ENCODE data around the gene AKAP13. TPM values are rescaled to one million over a fixed set of nuclear protein-coding genes. Genes with fewer than 3 reads are reported as not detected.
A peak's percentile ranks its signal among the peaks of the same experiment; 100 is the strongest.

Gene AKAP13
- total and polyA plus RNA-seq, 2 of the 8 experiments (the other 6 are each of a cell fraction or from before 2014, with no cell fraction given): 14.0 to 46.2 TPM

DNA sequence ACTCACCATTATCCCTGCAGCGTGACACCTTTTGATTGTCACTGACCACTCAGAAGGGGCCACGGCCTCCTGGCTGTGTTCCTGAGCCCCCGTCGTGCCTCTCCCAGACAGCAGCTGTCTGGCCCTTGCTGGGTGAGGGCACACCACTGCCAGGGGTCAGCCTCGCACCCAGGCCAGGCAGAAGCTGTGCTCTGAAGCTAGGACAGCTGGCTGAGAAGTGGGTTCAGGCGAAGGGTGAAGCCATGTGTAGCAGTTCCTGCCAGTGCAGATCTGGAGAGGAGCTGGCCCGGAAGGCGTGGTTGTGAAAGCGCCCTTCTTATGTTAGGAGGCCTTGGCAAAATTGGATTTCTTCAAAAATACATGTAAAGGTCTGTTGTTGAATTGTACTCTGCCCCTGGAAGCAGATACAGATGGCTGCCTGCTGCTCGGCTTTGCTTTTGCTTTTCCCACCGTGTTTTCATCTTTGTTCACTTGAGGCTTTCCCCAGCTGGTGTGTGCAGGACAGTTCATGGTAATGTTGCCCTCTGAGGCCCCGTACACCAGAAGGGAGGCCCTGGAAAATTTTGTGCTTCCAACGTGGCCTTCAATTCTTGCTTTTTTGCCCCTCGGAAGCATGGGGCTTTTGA lies 365.2 kb downstream of the AKAP13 start:
- H3K23ac ChIP-seq (ENCODE audit: insufficient read length): no peak overlapping the region
- H2BK120ac ChIP-seq (replicated peaks; ENCODE audit: low read depth, low read length): no peak overlapping the region
- peak in 1 of 2 experiments; percentile 16; a peak in 1 of 3 replicates for TF ChIP-seq POLR2A (IDR thresholded peaks at IDR 0.05; ENCODE audit: control extremely low read depth in 1 of 2, low read depth in 2 of 2, low read length in 2 of 2)
- TF ChIP-seq CBX5 (IDR thresholded peaks at IDR 0.05; ENCODE audit: low read depth, low read length): no peak
- no peak overlapping the region for H3K4me2 ChIP-seq (ENCODE audit: insufficient read depth in 1 of 2, low read depth in 2 of 2, low read length in 2 of 2)
- H2BK5ac ChIP-seq (ENCODE audit: low read depth, low read length): no peak overlapping the region
- H2BK12ac ChIP-seq (ENCODE audit: low read depth, low read length): no peak overlapping the region
- no peak overlapping the region for H4K5ac ChIP-seq (ENCODE audit: insufficient read length, low read depth, low read length)
- DNase-seq (ENCODE audit: low read depth in 1 of 2, low spot score in 2 of 2) (no peak), FAIRE-seq (no peak)
- peaks cover 6 to 23% (median 16%) of the 10 kb centered on the region in 4 experiments for H3K4me1 ChIP-seq (replicated peaks in 1 of 4; ENCODE audit: control insufficient read depth in 3 of 4, insufficient read depth in 4 of 4, low read length in 3 of 4)
- no peak overlapping the region for H2BK20ac ChIP-seq (ENCODE audit: low read length)
- H4K91ac ChIP-seq (replicated peaks; ENCODE audit: insufficient read length, low read length): no peak overlapping the region
- H3K9ac ChIP-seq (replicated peaks in 1 of 4; ENCODE audit: extremely low read depth in 1 of 4, low read depth in 3 of 4, low read length in 3 of 4): no peak overlapping the region
- no peak overlapping the region for H3K4me3 ChIP-seq (ENCODE audit: extremely low read depth in 1 of 4, insufficient read depth in 2 of 4, low read depth in 3 of 4, low read length in 4 of 4)
- no peak overlapping the region for H2AK5ac ChIP-seq (ENCODE audit: low read depth, low read length)
- no peak overlapping the region for H2AFZ ChIP-seq (ENCODE audit: low read length)
- H3K4ac ChIP-seq (replicated peaks; ENCODE audit: insufficient read length, low read depth, low read length): no peak overlapping the region
- no peak overlapping the region for H3K18ac ChIP-seq (ENCODE audit: extremely low read depth, low read length)
- no peaks in the 10 kb centered on the region for H3K27me3 ChIP-seq (replicated peaks in 1 of 4; ENCODE audit: control insufficient read depth in 3 of 4, extremely low read depth in 1 of 4, insufficient read depth in 3 of 4, low read length in 3 of 4)
- H3K79me2 ChIP-seq (ENCODE audit: control insufficient read depth in 1 of 2, insufficient read depth in 2 of 2, low read length in 2 of 2): no peaks in the 10 kb centered on the region
- no peak overlapping the region for H3K56ac ChIP-seq (replicated peaks; ENCODE audit: insufficient read length, low read depth, low read length)
- ChIA-PET POLR2A (ENCODE audit: partially characterized antibody) (interaction anchor here (0.7 kb wide), 1 partner anchor 222 kb away, joined by 3 read pairs; no protein-coding TSS in a partner anchor), CTCF (ENCODE audit: partially characterized antibody) (interaction anchor here (1.1 kb wide), 1 partner anchor 16 kb away, joined by 6 read pairs; no protein-coding TSS in a partner anchor)
- no peak overlapping the region for H2BK15ac ChIP-seq (ENCODE audit: low read length)
- no peaks in the 10 kb centered on the region for H3K9me3 ChIP-seq (ENCODE audit: insufficient read depth in 2 of 2, low read depth in 1 of 2, low read length in 1 of 2)
- peaks cover 0 to 2% of the 10 kb centered on the region in 2 experiments for H4K20me1 ChIP-seq (replicated peaks in 1 of 2; ENCODE audit: control insufficient read depth in 1 of 2, insufficient read depth in 2 of 2, low read length in 2 of 2)
- no peak overlapping the region for H3K14ac ChIP-seq (ENCODE audit: insufficient read length)
- 88% methylated on average over 14 of the region's 14 CpGs; no CpG with 5 or more reads in 1 of the 2 experiments for WGBS, 2 experiments (ENCODE audit: extremely low coverage in 1 of 2, insufficient coverage in 1 of 2, insufficient read length in 1 of 2, insufficient replicate concordance in 2 of 2, low coverage in 1 of 2, low lambda C conversion rate in 2 of 2, missing lambda C conversion rate in 1 of 2)
- no peaks in the 10 kb centered on the region for H3K23me2 ChIP-seq (ENCODE audit: low read depth, low read length)
- no peak overlapping the region for H4K8ac ChIP-seq (ENCODE audit: extremely low read depth, insufficient read depth, low read length)
- no peaks in the 10 kb centered on the region; the same call in 1 of the 2 replicates for H3K79me1 ChIP-seq (ENCODE audit: low read depth, low read length)
- peaks cover 3 to 30% (median 16%) of the 10 kb centered on the region in 4 experiments; a peak in 6 of 8 replicates for H3K36me3 ChIP-seq (ENCODE audit: control insufficient read depth in 2 of 4, insufficient read depth in 4 of 4, low read length in 3 of 4)
- H3K27ac ChIP-seq (ENCODE audit: low read depth, low read length): no peak overlapping the region

All from H1 (cell line).